Measurements from ENCODE around the gene POU2AF1.

POU2AF1 gene

GRCh38 chr11:111370270-111370901 is 8.7 kb downstream of the POU2AF1 start:
- Histone ChIP-seq H3K36me3 (ENCODE audit: insufficient read depth, low read length) (no peaks in the 10 kb centered on the region), H3F3A (ENCODE audit: low read depth) (no peaks in the 10 kb centered on the region), H3K9me2 (replicated peaks; ENCODE audit: low read depth, low read length) (no peaks in the 10 kb centered on the region), H2AFZ (ENCODE audit: low read length) (no peak overlapping the region), H3K4me1 (ENCODE audit: insufficient read depth, low read length, poor library complexity, severe bottlenecking) (peaks cover 11% of the 10 kb centered on the region), H3K79me2 (ENCODE audit: insufficient read depth, low read length) (no peaks in the 10 kb centered on the region), H3K4me2 (ENCODE audit: low read depth, low read length, poor library complexity, severe bottlenecking) (no peak overlapping the region), H3K4me3 (ENCODE audit: low read length, poor library complexity, severe bottlenecking) (no peak overlapping the region), H3K9ac (ENCODE audit: low read depth, low read length, poor library complexity, severe bottlenecking) (no peak overlapping the region), H4K20me1 (ENCODE audit: insufficient read depth, low read length, poor library complexity, severe bottlenecking) (no peaks in the 10 kb centered on the region), H3K9me3 (ENCODE audit: insufficient read depth, low read depth, low read length) (no peaks in the 10 kb centered on the region), H3K27me3 (ENCODE audit: insufficient read depth, low read length, poor library complexity, severe bottlenecking) (no peaks in the 10 kb centered on the region)
- TF ChIP-seq EZH2phosphoT487 (IDR thresholded peaks at IDR 0.05; ENCODE audit: borderline replicate concordance) (no peak), CTCF (conservative IDR thresholded peaks at IDR 0.05; ENCODE audit: low read length) (no peak)

DNA sequence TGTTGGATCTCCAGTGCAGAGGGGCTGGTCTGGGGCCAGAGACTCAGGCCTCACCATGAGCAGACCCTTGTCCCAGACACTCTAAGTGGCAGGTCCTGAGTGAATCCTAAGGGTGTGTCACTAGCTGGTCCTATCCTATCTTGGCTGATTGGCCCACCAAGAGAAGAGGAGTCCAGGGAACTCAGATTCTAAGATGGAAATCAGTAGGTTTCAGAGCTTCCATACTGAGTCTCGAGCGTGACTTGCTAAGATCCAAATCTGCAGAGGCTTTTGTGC is 10.9 kb downstream of the POU2AF1 start:
- no peak overlapping the region for H3K4me2 ChIP-seq (ENCODE audit: low read depth, low read length, poor library complexity, severe bottlenecking)
- TF ChIP-seq EZH2phosphoT487 (IDR thresholded peaks at IDR 0.05; ENCODE audit: borderline replicate concordance) (no peak), CTCF (conservative IDR thresholded peaks at IDR 0.05; ENCODE audit: low read length) (no peak)
- no peaks in the 10 kb centered on the region for H3K79me2 ChIP-seq (ENCODE audit: insufficient read depth, low read length)
- H2AFZ ChIP-seq (ENCODE audit: low read length): no peak overlapping the region
- H4K20me1 ChIP-seq (ENCODE audit: insufficient read depth, low read length, poor library complexity, severe bottlenecking): no peaks in the 10 kb centered on the region
- H3K9me2 ChIP-seq (replicated peaks; ENCODE audit: low read depth, low read length): no peaks in the 10 kb centered on the region
- H3K27me3 ChIP-seq (ENCODE audit: insufficient read depth, low read length, poor library complexity, severe bottlenecking): no peaks in the 10 kb centered on the region
- H3K9ac ChIP-seq (ENCODE audit: low read depth, low read length, poor library complexity, severe bottlenecking): no peak overlapping the region
- no peak overlapping the region for H3K4me3 ChIP-seq (ENCODE audit: low read length, poor library complexity, severe bottlenecking)
- peaks cover 9% of the 10 kb centered on the region for H3K4me1 ChIP-seq (ENCODE audit: insufficient read depth, low read length, poor library complexity, severe bottlenecking)
- H3F3A ChIP-seq (ENCODE audit: low read depth): no peaks in the 10 kb centered on the region
- no peaks in the 10 kb centered on the region for H3K9me3 ChIP-seq (ENCODE audit: insufficient read depth, low read depth, low read length)
- H3K36me3 ChIP-seq (ENCODE audit: insufficient read depth, low read length): no peaks in the 10 kb centered on the region

GRCh38 chr11:111367411-111368284 is 11.4 kb downstream of the POU2AF1 start:
- H3K9ac ChIP-seq (ENCODE audit: low read depth, low read length, poor library complexity, severe bottlenecking): no peak overlapping the region
- H3K9me3 ChIP-seq (ENCODE audit: insufficient read depth, low read depth, low read length): no peaks in the 10 kb centered on the region
- no peaks in the 10 kb centered on the region for H3K36me3 ChIP-seq (ENCODE audit: insufficient read depth, low read length)
- no peaks in the 10 kb centered on the region for H3K27me3 ChIP-seq (ENCODE audit: insufficient read depth, low read length, poor library complexity, severe bottlenecking)
- TF ChIP-seq EZH2phosphoT487 (IDR thresholded peaks at IDR 0.05; ENCODE audit: borderline replicate concordance) (no peak), CTCF (conservative IDR thresholded peaks at IDR 0.05; ENCODE audit: low read length) (no peak)
- no peak overlapping the region for H3K4me2 ChIP-seq (ENCODE audit: low read depth, low read length, poor library complexity, severe bottlenecking)
- no peak overlapping the region for H2AFZ ChIP-seq (ENCODE audit: low read length)
- H3K4me1 ChIP-seq (ENCODE audit: insufficient read depth, low read length, poor library complexity, severe bottlenecking): peaks cover 4% of the 10 kb centered on the region
- no peaks in the 10 kb centered on the region for H3F3A ChIP-seq (ENCODE audit: low read depth)
- no peak overlapping the region for H3K4me3 ChIP-seq (ENCODE audit: low read length, poor library complexity, severe bottlenecking)
- no peaks in the 10 kb centered on the region for H3K79me2 ChIP-seq (ENCODE audit: insufficient read depth, low read length)
- H4K20me1 ChIP-seq (ENCODE audit: insufficient read depth, low read length, poor library complexity, severe bottlenecking): no peaks in the 10 kb centered on the region
- H3K9me2 ChIP-seq (replicated peaks; ENCODE audit: low read depth, low read length): no peaks in the 10 kb centered on the region
